ENCODE measurements around the gene HES2. TPM values are rescaled to one million over a fixed set of nuclear protein-coding genes. Genes with fewer than 3 reads are reported as not detected.

The HES2 gene
- total and polyA plus RNA-seq, 2 experiments from 2014 or later = 1.6 to 2.1 TPM

DNA sequence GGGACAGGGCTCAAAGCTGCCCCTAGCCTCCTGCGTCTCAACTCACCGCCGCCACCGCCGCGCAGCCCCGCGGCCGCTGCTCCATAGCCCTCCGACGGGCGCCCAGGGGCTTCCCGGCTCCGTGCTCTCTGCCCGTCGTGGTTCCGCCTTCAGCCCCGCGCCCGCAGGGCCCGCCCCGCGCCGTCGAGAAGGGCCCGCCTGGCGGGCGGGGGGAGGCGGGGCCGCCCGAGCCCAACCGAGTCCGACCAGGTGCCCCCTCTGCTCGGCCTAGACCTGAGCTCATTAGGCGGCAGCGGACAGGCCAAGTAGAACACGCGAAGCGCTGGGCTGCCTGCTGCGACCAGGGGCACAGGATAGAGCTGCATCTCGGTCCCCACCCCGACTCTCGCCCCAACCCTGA is 46.3 kb upstream of the HES2 start, which contains the start of gene TNFRSF25:
TSS of gene TNFRSF25 (minus strand) at position 151 of the 400 bp plus-strand sequence. CDS start at position 85, 66 bp downstream.
- peaks cover 14% of the 10 kb centered on the region for H3K27me3 Mint-ChIP-seq (ENCODE audit: insufficient read depth, low read depth, poor library complexity)
- H3K4me2 ChIP-seq = peak within 1 kb of the TSS; percentile 79
- TF ChIP-seq CREB1 (CRISPR knock-in tag; IDR thresholded peaks at IDR 0.05; ENCODE audit: low read depth) (no peak), POLR2AphosphoS5 (IDR thresholded peaks at IDR 0.05; ENCODE audit: low read depth) (peak; percentile 52)
- H3K4me3 Mint-ChIP-seq = peak within 1 kb of the TSS; percentile 27; the same call in 2 of the 3 replicates
- H3K36me3 Mint-ChIP-seq (ENCODE audit: low read depth) = peaks cover 33% of the 10 kb centered on the region
- no peaks in the 10 kb centered on the region for H3K9me2 ChIP-seq (ENCODE audit: insufficient read depth)
- H3K9me3 Mint-ChIP-seq = no peaks in the 10 kb centered on the region; the same call in 2 of the 3 replicates
- no peaks in the 10 kb centered on the region for H3K79me2 ChIP-seq (replicated peaks; ENCODE audit: insufficient read depth)
- peaks cover 5% of the 10 kb centered on the region; the same call in 1 of the 2 replicates for H3K27me3 ChIP-seq (ENCODE audit: insufficient read depth)
- ATAC-seq (peak; percentile 65), DNase-seq (ENCODE audit: low spot score) (peak; percentile 82)
- peaks cover 3% of the 10 kb centered on the region; the same call in 1 of the 2 replicates for H4K20me1 ChIP-seq (replicated peaks; ENCODE audit: insufficient read depth)
- peaks cover 9% of the 10 kb centered on the region for H3K4me1 Mint-ChIP-seq
- peaks cover 13% of the 10 kb centered on the region; the same call in 1 of the 2 replicates for H3F3A ChIP-seq (replicated peaks; ENCODE audit: low read depth)
- no peak within 1 kb of the TSS for H2AFZ ChIP-seq
- peaks cover 2% of the 10 kb centered on the region; the same call in 1 of the 2 replicates for H3K4me1 ChIP-seq (ENCODE audit: insufficient read depth)
- H3K4me3 ChIP-seq = peak within 1 kb of the TSS; percentile 54
- H3K27ac ChIP-seq (ENCODE audit: low read depth) = no peak within 1 kb of the TSS
- no peak within 1 kb of the TSS for H3K27ac Mint-ChIP-seq
- no peaks in the 10 kb centered on the region for H3K36me3 ChIP-seq (ENCODE audit: insufficient read depth)

DNA sequence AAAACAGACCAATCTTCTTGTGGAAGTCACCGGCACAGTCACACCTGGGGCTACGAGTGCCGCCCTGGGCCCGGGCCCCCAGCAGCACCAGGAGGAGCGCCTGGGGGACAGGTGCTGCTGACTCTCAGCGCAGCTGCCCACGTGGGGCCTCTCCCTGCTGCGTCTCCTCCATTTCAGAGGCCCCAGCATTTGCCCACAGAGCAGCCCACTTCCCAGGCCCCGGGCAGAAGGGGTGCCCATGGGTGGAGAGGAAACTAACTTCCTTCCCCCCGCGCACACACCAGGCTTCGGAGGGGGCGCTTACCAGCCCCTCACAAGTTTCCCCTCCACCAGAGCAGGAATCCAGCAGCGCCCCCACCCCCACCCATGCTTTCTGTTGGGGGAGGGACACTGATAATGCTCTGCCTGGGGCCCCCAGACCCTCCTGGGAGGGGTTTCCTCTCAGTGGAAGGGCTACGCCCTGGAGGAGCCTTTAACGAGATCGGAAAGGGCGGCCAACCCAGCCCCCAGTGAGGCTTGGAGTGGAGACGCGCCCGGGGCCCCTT is 45.8 kb upstream of the HES2 start:
- H4K20me1 ChIP-seq (replicated peaks; ENCODE audit: insufficient read depth) = peaks cover 3% of the 10 kb centered on the region; the same call in 1 of the 2 replicates
- peak overlapping the region; percentile 21; the same call in 1 of the 3 replicates for H3K4me3 Mint-ChIP-seq
- H3K4me1 Mint-ChIP-seq = peaks cover 13% of the 10 kb centered on the region
- peak overlapping the region; percentile 54 for H3K4me3 ChIP-seq
- no peaks in the 10 kb centered on the region; the same call in 2 of the 3 replicates for H3K9me3 Mint-ChIP-seq
- peaks cover 5% of the 10 kb centered on the region; the same call in 1 of the 2 replicates for H3K27me3 ChIP-seq (ENCODE audit: insufficient read depth)
- H3K27ac ChIP-seq (ENCODE audit: low read depth) = no peak overlapping the region
- no peaks in the 10 kb centered on the region for H3K79me2 ChIP-seq (replicated peaks; ENCODE audit: insufficient read depth)
- no peak overlapping the region for H3K27ac Mint-ChIP-seq
- peaks cover 15% of the 10 kb centered on the region; the same call in 1 of the 2 replicates for H3F3A ChIP-seq (replicated peaks; ENCODE audit: low read depth)
- peaks cover 32% of the 10 kb centered on the region for H3K36me3 Mint-ChIP-seq (ENCODE audit: low read depth)
- peak overlapping the region; percentile 79 for H3K4me2 ChIP-seq
- TF ChIP-seq, protein P1, sequence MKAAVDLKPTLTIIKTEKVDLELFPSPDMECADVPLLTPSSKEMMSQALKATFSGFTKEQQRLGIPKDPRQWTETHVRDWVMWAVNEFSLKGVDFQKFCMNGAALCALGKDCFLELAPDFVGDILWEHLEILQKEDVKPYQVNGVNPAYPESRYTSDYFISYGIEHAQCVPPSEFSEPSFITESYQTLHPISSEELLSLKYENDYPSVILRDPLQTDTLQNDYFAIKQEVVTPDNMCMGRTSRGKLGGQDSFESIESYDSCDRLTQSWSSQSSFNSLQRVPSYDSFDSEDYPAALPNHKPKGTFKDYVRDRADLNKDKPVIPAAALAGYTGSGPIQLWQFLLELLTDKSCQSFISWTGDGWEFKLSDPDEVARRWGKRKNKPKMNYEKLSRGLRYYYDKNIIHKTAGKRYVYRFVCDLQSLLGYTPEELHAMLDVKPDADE (IDR thresholded peaks at IDR 0.05) = no peak
- TF ChIP-seq, protein P2, sequence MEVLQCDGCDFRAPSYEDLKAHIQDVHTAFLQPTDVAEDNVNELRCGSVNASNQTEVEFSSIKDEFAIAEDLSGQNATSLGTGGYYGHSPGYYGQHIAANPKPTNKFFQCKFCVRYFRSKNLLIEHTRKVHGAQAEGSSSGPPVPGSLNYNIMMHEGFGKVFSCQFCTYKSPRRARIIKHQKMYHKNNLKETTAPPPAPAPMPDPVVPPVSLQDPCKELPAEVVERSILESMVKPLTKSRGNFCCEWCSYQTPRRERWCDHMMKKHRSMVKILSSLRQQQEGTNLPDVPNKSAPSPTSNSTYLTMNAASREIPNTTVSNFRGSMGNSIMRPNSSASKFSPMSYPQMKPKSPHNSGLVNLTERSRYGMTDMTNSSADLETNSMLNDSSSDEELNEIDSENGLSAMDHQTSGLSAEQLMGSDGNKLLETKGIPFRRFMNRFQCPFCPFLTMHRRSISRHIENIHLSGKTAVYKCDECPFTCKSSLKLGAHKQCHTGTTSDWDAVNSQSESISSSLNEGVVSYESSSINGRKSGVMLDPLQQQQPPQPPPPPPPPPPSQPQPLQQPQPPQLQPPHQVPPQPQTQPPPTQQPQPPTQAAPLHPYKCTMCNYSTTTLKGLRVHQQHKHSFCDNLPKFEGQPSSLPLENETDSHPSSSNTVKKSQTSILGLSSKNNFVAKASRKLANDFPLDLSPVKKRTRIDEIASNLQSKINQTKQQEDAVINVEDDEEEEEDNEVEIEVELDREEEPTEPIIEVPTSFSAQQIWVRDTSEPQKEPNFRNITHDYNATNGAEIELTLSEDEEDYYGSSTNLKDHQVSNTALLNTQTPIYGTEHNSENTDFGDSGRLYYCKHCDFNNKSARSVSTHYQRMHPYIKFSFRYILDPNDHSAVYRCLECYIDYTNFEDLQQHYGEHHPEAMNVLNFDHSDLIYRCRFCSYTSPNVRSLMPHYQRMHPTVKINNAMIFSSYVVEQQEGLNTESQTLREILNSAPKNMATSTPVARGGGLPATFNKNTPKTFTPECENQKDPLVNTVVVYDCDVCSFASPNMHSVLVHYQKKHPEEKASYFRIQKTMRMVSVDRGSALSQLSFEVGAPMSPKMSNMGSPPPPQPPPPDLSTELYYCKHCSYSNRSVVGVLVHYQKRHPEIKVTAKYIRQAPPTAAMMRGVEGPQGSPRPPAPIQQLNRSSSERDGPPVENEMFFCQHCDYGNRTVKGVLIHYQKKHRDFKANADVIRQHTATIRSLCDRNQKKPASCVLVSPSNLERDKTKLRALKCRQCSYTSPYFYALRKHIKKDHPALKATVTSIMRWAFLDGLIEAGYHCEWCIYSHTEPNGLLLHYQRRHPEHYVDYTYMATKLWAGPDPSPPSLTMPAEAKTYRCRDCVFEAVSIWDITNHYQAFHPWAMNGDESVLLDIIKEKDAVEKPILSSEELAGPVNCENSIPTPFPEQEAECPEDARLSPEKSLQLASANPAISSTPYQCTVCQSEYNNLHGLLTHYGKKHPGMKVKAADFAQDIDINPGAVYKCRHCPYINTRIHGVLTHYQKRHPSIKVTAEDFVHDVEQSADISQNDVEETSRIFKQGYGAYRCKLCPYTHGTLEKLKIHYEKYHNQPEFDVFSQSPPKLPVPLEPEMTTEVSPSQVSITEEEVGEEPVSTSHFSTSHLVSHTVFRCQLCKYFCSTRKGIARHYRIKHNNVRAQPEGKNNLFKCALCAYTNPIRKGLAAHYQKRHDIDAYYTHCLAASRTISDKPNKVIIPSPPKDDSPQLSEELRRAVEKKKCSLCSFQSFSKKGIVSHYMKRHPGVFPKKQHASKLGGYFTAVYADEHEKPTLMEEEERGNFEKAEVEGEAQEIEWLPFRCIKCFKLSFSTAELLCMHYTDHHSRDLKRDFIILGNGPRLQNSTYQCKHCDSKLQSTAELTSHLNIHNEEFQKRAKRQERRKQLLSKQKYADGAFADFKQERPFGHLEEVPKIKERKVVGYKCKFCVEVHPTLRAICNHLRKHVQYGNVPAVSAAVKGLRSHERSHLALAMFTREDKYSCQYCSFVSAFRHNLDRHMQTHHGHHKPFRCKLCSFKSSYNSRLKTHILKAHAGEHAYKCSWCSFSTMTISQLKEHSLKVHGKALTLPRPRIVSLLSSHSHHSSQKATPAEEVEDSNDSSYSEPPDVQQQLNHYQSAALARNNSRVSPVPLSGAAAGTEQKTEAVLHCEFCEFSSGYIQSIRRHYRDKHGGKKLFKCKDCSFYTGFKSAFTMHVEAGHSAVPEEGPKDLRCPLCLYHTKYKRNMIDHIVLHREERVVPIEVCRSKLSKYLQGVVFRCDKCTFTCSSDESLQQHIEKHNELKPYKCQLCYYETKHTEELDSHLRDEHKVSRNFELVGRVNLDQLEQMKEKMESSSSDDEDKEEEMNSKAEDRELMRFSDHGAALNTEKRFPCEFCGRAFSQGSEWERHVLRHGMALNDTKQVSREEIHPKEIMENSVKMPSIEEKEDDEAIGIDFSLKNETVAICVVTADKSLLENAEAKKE (CRISPR knock-in tag; IDR thresholded peaks at IDR 0.05) = no peak
- TF ChIP-seq ZNF331 (CRISPR knock-in tag; IDR thresholded peaks at IDR 0.05; ENCODE audit: low read depth) (no peak), EZH2phosphoT487 (IDR thresholded peaks at IDR 0.05; ENCODE audit: unreplicated experiment) (no peak), EZH2 (IDR thresholded peaks at IDR 0.05; ENCODE audit: low read depth, unreplicated experiment) (no peak), NANOG (IDR thresholded peaks at IDR 0.05; ENCODE audit: borderline replicate concordance) (no peak)
- TF ChIP-seq, protein P3, sequence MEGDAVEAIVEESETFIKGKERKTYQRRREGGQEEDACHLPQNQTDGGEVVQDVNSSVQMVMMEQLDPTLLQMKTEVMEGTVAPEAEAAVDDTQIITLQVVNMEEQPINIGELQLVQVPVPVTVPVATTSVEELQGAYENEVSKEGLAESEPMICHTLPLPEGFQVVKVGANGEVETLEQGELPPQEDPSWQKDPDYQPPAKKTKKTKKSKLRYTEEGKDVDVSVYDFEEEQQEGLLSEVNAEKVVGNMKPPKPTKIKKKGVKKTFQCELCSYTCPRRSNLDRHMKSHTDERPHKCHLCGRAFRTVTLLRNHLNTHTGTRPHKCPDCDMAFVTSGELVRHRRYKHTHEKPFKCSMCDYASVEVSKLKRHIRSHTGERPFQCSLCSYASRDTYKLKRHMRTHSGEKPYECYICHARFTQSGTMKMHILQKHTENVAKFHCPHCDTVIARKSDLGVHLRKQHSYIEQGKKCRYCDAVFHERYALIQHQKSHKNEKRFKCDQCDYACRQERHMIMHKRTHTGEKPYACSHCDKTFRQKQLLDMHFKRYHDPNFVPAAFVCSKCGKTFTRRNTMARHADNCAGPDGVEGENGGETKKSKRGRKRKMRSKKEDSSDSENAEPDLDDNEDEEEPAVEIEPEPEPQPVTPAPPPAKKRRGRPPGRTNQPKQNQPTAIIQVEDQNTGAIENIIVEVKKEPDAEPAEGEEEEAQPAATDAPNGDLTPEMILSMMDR (conservative IDR thresholded peaks at IDR 0.05; ENCODE audit: low read depth in 2 of 2) = no peak
- H2AFZ ChIP-seq = no peak overlapping the region
- DNase-seq (ENCODE audit: low spot score) = no peak
- peaks cover 7% of the 10 kb centered on the region for H3K4me1 ChIP-seq (ENCODE audit: insufficient read depth)
- ATAC-seq = peak; percentile 11
- H3K36me3 ChIP-seq (ENCODE audit: insufficient read depth) = no peaks in the 10 kb centered on the region
- peaks cover 14% of the 10 kb centered on the region for H3K27me3 Mint-ChIP-seq (ENCODE audit: insufficient read depth, low read depth, poor library complexity)
- no peaks in the 10 kb centered on the region for H3K9me2 ChIP-seq (ENCODE audit: insufficient read depth)
